HCT116 (cell line): ENCODE data around the gene USP9X.

ENCODE experiments used
- EGR1 ChIP-seq: IDR thresholded peaks from 2 replicates; pipeline ENCODE4 v1.6.1; 2012; ENCODE audit warnings: low read depth
- EZH2 ChIP-seq: fragments of 200-600 bp; sonication (generic); IDR thresholded peaks from 2 replicates; pipeline ENCODE4 v1.6.1; 2017; ENCODE audit warnings: antibody characterized with exemption, mixed run types
- EZH2phosphoT487 ChIP-seq: fragments of 200-600 bp; IDR thresholded peaks from 2 replicates; pipeline ENCODE4 v1.6.1; 2018; ENCODE audit warnings: antibody characterized with exemption, borderline replicate concordance
- FOSL1 ChIP-seq: IDR thresholded peaks from 2 replicates; pipeline ENCODE4 v1.6.1; 2012; ENCODE audit warnings: low read depth
- JUND ChIP-seq: IDR thresholded peaks from 2 replicates; pipeline ENCODE4 v1.6.1; 2012
- POLR2A ChIP-seq: IDR thresholded peaks from 2 replicates; pipeline ENCODE4 v1.7.0; 2011; ENCODE audit warnings: borderline replicate concordance; ENCODE audit not compliant: insufficient read depth, insufficient read length; ENCODE audit errors: extremely low read depth
- POLR2AphosphoS5 ChIP-seq: IDR thresholded peaks from 2 replicates; pipeline ENCODE4 v1.6.1; 2011; ENCODE audit warnings: mild to moderate bottlenecking, low read depth, low read length, moderate library complexity
- RAD21 ChIP-seq: IDR thresholded peaks from 2 replicates; pipeline ENCODE4 v1.6.1; 2012; ENCODE audit warnings: low read depth, mild to moderate bottlenecking
- SP1 ChIP-seq: IDR thresholded peaks from 2 replicates; pipeline ENCODE4 v1.6.1; 2012; ENCODE audit warnings: low read depth
- TCF7L2 ChIP-seq: IDR thresholded peaks from 2 replicates; pipeline ENCODE4 v1.7.0; 2011; ENCODE audit warnings: borderline replicate concordance, inconsistent platforms; ENCODE audit not compliant: insufficient read depth, insufficient read length; ENCODE audit errors: extremely low read depth
- ZNF274 ChIP-seq: fragments of 200-500 bp; sonication (Bioruptor generic); IDR thresholded peaks from 2 replicates; pipeline ENCODE4 v1.6.1; 2014; ENCODE audit warnings: mild to moderate bottlenecking, low read depth, low read length, inconsistent platforms
- TF ChIP-seq, protein P1 (sequence below), 3 experiments: fragments of 200-600 bp in 1 of 3; sonication (generic) in 1 of 3; IDR thresholded peaks in 2 of 3; conservative IDR thresholded peaks in 1 of 3; 2 replicates each; pipeline ENCODE4 v1.5.1; 2012 to 2017; ENCODE audit warnings: low read depth in 2 of 3, low read length in 2 of 3, antibody characterized with exemption in 1 of 3, borderline replicate concordance in 1 of 3, control low read depth in 1 of 3, mild to moderate bottlenecking in 1 of 3, mixed read lengths in 1 of 3, mixed run types in 1 of 3, moderate library complexity in 1 of 3; ENCODE audit not compliant: insufficient read depth in 1 of 3
- TF ChIP-seq, protein P2 (sequence below): IDR thresholded peaks from 2 replicates; pipeline ENCODE4 v1.6.1; 2012; ENCODE audit warnings: low read depth
- TF ChIP-seq, protein P3 (sequence below): IDR thresholded peaks from 2 replicates; pipeline ENCODE4 v1.6.1; 2012

DNA sequence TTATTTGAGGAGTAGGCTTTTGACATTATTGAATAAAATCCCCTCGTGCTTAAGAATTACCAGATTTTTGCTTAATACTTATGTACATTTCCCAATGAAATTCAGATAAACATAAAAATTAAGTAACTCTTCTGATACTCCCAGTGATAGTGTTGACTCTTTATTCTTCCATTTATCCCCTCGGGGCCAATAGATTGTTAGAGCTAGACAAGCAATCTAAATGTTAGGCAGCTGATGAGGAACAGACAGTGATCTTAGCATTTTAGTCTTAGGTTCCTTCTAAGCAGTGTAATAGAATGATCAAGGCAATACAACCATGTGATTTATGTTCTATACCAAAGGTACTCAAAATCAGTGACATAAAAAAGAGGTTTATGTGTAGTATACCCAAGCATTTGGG lies 68.7 kb downstream of the USP9X start:
- TF ChIP-seq ZNF274 (no peak), POLR2A (no peak), POLR2AphosphoS5 (no peak), EZH2 (no peak), TCF7L2 (no peak), EGR1 (no peak), JUND (no peak), FOSL1 (no peak), RAD21 (no peak), EZH2phosphoT487 (no peak), SP1 (no peak)
- TF ChIP-seq, protein P1, sequence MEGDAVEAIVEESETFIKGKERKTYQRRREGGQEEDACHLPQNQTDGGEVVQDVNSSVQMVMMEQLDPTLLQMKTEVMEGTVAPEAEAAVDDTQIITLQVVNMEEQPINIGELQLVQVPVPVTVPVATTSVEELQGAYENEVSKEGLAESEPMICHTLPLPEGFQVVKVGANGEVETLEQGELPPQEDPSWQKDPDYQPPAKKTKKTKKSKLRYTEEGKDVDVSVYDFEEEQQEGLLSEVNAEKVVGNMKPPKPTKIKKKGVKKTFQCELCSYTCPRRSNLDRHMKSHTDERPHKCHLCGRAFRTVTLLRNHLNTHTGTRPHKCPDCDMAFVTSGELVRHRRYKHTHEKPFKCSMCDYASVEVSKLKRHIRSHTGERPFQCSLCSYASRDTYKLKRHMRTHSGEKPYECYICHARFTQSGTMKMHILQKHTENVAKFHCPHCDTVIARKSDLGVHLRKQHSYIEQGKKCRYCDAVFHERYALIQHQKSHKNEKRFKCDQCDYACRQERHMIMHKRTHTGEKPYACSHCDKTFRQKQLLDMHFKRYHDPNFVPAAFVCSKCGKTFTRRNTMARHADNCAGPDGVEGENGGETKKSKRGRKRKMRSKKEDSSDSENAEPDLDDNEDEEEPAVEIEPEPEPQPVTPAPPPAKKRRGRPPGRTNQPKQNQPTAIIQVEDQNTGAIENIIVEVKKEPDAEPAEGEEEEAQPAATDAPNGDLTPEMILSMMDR (IDR thresholded peaks at IDR 0.05 in 2 of 3, conservative IDR thresholded peaks at IDR 0.05 in 1 of 3; ENCODE audit: borderline replicate concordance in 1 of 3, insufficient read depth in 1 of 3, low read depth in 2 of 3, low read length in 2 of 3) = no peak
- TF ChIP-seq, protein P2, sequence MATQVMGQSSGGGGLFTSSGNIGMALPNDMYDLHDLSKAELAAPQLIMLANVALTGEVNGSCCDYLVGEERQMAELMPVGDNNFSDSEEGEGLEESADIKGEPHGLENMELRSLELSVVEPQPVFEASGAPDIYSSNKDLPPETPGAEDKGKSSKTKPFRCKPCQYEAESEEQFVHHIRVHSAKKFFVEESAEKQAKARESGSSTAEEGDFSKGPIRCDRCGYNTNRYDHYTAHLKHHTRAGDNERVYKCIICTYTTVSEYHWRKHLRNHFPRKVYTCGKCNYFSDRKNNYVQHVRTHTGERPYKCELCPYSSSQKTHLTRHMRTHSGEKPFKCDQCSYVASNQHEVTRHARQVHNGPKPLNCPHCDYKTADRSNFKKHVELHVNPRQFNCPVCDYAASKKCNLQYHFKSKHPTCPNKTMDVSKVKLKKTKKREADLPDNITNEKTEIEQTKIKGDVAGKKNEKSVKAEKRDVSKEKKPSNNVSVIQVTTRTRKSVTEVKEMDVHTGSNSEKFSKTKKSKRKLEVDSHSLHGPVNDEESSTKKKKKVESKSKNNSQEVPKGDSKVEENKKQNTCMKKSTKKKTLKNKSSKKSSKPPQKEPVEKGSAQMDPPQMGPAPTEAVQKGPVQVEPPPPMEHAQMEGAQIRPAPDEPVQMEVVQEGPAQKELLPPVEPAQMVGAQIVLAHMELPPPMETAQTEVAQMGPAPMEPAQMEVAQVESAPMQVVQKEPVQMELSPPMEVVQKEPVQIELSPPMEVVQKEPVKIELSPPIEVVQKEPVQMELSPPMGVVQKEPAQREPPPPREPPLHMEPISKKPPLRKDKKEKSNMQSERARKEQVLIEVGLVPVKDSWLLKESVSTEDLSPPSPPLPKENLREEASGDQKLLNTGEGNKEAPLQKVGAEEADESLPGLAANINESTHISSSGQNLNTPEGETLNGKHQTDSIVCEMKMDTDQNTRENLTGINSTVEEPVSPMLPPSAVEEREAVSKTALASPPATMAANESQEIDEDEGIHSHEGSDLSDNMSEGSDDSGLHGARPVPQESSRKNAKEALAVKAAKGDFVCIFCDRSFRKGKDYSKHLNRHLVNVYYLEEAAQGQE = no peak
- TF ChIP-seq, protein P3, sequence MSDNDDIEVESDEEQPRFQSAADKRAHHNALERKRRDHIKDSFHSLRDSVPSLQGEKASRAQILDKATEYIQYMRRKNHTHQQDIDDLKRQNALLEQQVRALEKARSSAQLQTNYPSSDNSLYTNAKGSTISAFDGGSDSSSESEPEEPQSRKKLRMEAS = no peak
